Endothelial cell of umbilical vein (primary cell): Measurements from ENCODE around the gene PLXNB3. TPM values are rescaled to one million over a fixed set of nuclear protein-coding genes. Genes with fewer than 3 reads are reported as not detected.

Experiments
- BruUV-seq: library from RNA; stranded (reverse); fragments of 400-500 nt; replicated peaks from 2 replicates; lab custom pipeline; 2021; lab: Mats Ljungman, UMichigan
- CTCF ChIA-PET: fragments of 300-600, 350-600 bp; sonication (Branson Sonifier 250); formaldehyde crosslinking; loops from one replicate; lab custom pipeline; 2021; ENCODE audit warnings: antibody characterized with exemption, inconsistent platforms; lab: Charles Lee
- POLR2A ChIA-PET: fragments of 300-600, 350-600 bp; sonication (Branson Sonifier 250); formaldehyde crosslinking; loops from one replicate; lab custom pipeline; 2021; ENCODE audit warnings: antibody characterized with exemption, inconsistent platforms; lab: Charles Lee
- DNase-seq: peaks from one replicate; pipeline ENCODE4 v3.0.0-alpha.2; 2011; ENCODE audit warnings: low read depth, low spot score
- FAIRE-seq: peaks from 2 replicates; lab custom pipeline; 2011; peaks lifted over from hg19 to GRCh38; lab: Jason Lieb, UNC
- H2AFZ ChIP-seq: 2 replicates; pipeline ENCODE4 v1.6.0; 2012; ENCODE audit warnings: low read depth, low read length, control low read depth, inconsistent platforms
- H3K27ac ChIP-seq: 2 replicates; pipeline ENCODE4 v1.5.1; 2011; ENCODE audit warnings: low read depth, mild to moderate bottlenecking, control low read depth, low read length, moderate library complexity; ENCODE audit not compliant: insufficient read depth
- H3K27me3 ChIP-seq, 2 experiments: 2 replicates each; pipeline versions ENCODE4 v1.6.0 to v1.6.1; 2011; ENCODE audit warnings: low read length in 2 of 2, mixed read lengths in 1 of 2; ENCODE audit not compliant: control insufficient read depth in 2 of 2, insufficient read depth in 2 of 2
- H3K36me3 ChIP-seq, 2 experiments: 2 replicates in 1 of 2; 3 replicates in 1 of 2; pipeline ENCODE4 v1.5.1; 2011; ENCODE audit warnings: low read length in 2 of 2, mild to moderate bottlenecking in 1 of 2, moderate library complexity in 1 of 2; ENCODE audit not compliant: control insufficient read depth in 2 of 2, insufficient read depth in 2 of 2; ENCODE audit errors: extremely low read depth in 1 of 2
- H3K4me1 ChIP-seq: 3 replicates; pipeline ENCODE4 v1.5.1; 2011; ENCODE audit warnings: mild to moderate bottlenecking, low read length; ENCODE audit not compliant: control insufficient read depth, insufficient read depth; ENCODE audit errors: extremely low read depth
- H3K4me2 ChIP-seq: 2 replicates; pipeline ENCODE4 v1.6.1; 2011; ENCODE audit warnings: low read length, control low read depth, mixed read lengths; ENCODE audit not compliant: insufficient read depth
- H3K4me3 ChIP-seq, 3 experiments: fragments of 200-600 bp in 1 of 3; sonication (generic), shearing (Covaris generic) in 1 of 3; replicated peaks in 1 of 3; 2 replicates each; pipeline ENCODE4 v1.5.1; 2011 to 2016; ENCODE audit warnings: control low read depth in 3 of 3, low read length in 3 of 3, mild to moderate bottlenecking in 2 of 3, inconsistent platforms in 1 of 3, low read depth in 1 of 3, moderate library complexity in 1 of 3; ENCODE audit not compliant: insufficient read depth in 1 of 3
- H3K79me2 ChIP-seq: 2 replicates; pipeline ENCODE4 v1.6.0; 2012; ENCODE audit warnings: low read length, inconsistent platforms; ENCODE audit not compliant: control insufficient read depth, insufficient read depth
- H3K9ac ChIP-seq: replicated peaks from 2 replicates; pipeline ENCODE3; 2011; ENCODE audit warnings: low read length, control low read depth; ENCODE audit not compliant: insufficient read depth; ENCODE audit errors: extremely low read depth
- H3K9me1 ChIP-seq: replicated peaks from 3 replicates; pipeline ENCODE4 v1.6.0; 2011; ENCODE audit warnings: mild to moderate bottlenecking, low read length; ENCODE audit not compliant: control insufficient read depth, insufficient read depth; ENCODE audit errors: extremely low read depth
- H3K9me3 ChIP-seq: replicated peaks from 2 replicates; pipeline ENCODE4 v1.5.1; 2012; ENCODE audit warnings: low read length, inconsistent platforms; ENCODE audit not compliant: control insufficient read depth, insufficient read depth
- H4K20me1 ChIP-seq: replicated peaks from 2 replicates; pipeline ENCODE3; 2011; ENCODE audit warnings: mild to moderate bottlenecking, low read length; ENCODE audit not compliant: control insufficient read depth, insufficient read depth; ENCODE audit errors: extremely low read depth
- EZH2 ChIP-seq: IDR thresholded peaks from 2 replicates; pipeline ENCODE4 v1.6.1; 2012; ENCODE audit warnings: borderline replicate concordance, low read depth, mild to moderate bottlenecking, moderate library complexity, low read length, inconsistent platforms; ENCODE audit not compliant: severe bottlenecking
- FOS ChIP-seq: IDR thresholded peaks from 2 replicates; pipeline ENCODE4 v1.6.1; 2011; ENCODE audit warnings: mild to moderate bottlenecking, low read length, moderate library complexity, borderline replicate concordance; ENCODE audit not compliant: insufficient read depth
- GATA2 ChIP-seq: IDR thresholded peaks from 2 replicates; pipeline ENCODE4 v1.7.0; 2011; ENCODE audit warnings: low read depth, mild to moderate bottlenecking, moderate library complexity, mixed read lengths, low read length; ENCODE audit not compliant: insufficient read length, insufficient read depth
- JUN ChIP-seq: IDR thresholded peaks from 2 replicates; pipeline ENCODE4 v1.6.1; 2011; ENCODE audit warnings: borderline replicate concordance, low read depth; ENCODE audit not compliant: insufficient read length, insufficient read depth
- MYC ChIP-seq: IDR thresholded peaks from one replicate; pipeline ENCODE4 v1.6.1; 2011; ENCODE audit warnings: mild to moderate bottlenecking, low read depth, low read length
- POLR2A ChIP-seq: IDR thresholded peaks from 2 replicates; pipeline ENCODE4 v1.6.1; 2012; ENCODE audit warnings: low read depth, mild to moderate bottlenecking, control low read depth, low read length
- POLR2AphosphoS5 ChIP-seq: IDR thresholded peaks from 2 replicates; pipeline ENCODE4 v1.6.1; 2012; ENCODE audit warnings: low read depth, mild to moderate bottlenecking, control low read depth, low read length, moderate library complexity; ENCODE audit not compliant: insufficient read depth
- dilution Hi-C: fragments of 300-500 bp; cut with MboI; formaldehyde crosslinking; loops from one replicate; pipeline ENCODE4 v1.15.0; 2019; ENCODE audit warnings: low sequenced_read_pairs; ENCODE audit not compliant: extremely low pct_ligation_motif_present
- intact Hi-C: fragments of 100-400 bp; cut with micrococcal nuclease; formaldehyde crosslinking; loops from one replicate; pipeline ENCODE4 v1.10.0; 2022
- polyA plus RNA-seq, 4 experiments: library from polyadenylated mRNA; depleted of rRNA in 3 of 4; stranded (reverse) in 3 of 4; unstranded in 1 of 4; fragments of >200 nt; gene quantifications; 2 replicates each; pipeline versions ENCODE4 v1.2.1 to v1.2.3, GENCODE V29; 2011 to 2012; ENCODE audit warnings: missing spikeins in 1 of 4
- total RNA-seq: library from RNA; stranded (reverse); gene quantifications from 2 replicates; pipeline ENCODE4 v1.2.3, GENCODE V29; 2021
- TF ChIP-seq, protein P1 (sequence below), 2 donors: IDR thresholded peaks; 1 replicate in 1 of 2; 2 replicates in 1 of 2; pipeline ENCODE4 v1.5.1; 2011; ENCODE audit warnings: low read length in 2 of 2, mild to moderate bottlenecking in 2 of 2, moderate library complexity in 2 of 2, control low read depth in 1 of 2, inconsistent platforms in 1 of 2, low read depth in 1 of 2; ENCODE audit not compliant: insufficient read depth in 1 of 2; ENCODE audit errors: extremely low read depth in 1 of 2
- TF ChIP-seq, protein P2 (sequence below): IDR thresholded peaks from 2 replicates; pipeline ENCODE4 v1.6.1; 2011; ENCODE audit not compliant: insufficient read depth, insufficient read length

The PLXNB3 gene
- total and polyA plus RNA-seq, 2 donors (not counting 3 experiments of a cell fraction or from before 2014, with no cell fraction given) = 19.0 to 31.4 TPM

DNA sequence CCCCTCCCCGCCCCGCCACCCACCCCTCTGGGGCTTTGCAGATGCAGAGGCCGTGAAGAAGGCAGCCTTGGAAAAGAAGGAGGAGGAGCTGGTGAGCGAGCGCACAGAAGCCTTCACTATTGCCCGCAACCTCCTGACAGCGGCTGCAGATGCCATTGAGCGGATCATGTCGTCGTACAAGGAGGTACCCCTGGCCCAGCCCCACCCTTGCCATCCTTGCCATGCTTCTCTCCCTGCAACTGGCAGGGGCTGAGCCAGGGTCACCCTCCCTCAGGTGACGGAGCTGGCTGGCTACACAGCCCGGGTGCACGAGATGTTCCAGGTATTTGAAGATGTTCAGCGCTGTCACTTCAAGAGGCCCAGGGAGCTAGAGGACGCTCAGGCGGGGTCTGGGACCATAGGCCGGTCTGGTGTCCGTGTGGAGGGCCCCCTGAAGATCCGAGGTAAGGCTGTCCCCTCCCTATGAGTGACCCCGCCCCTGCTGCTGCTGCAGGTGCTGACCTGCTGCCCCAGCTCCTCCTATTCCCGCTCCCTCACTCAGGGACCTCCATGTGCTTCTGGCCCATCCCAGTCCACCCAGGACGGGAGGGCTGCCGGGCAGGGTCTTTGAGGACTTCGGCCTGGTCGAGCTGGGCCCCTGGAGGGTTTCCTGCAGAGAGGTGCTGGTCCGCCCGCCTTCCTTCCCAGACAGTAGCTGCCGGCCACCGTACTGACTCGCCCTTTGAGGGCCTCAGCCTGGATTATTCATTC, 27.8 kb upstream of the PLXNB3 start:
- H3K27me3 ChIP-seq = no peaks in the 10 kb centered on the region
- no peaks in the 10 kb centered on the region for H3K9me3 ChIP-seq
- ChIA-PET CTCF (interaction anchor here (1.3 kb wide), 1 partner anchor 10 kb away, joined by 3 read pairs; no protein-coding TSS in a partner anchor), POLR2A (no interaction called here)
- no peak overlapping the region for H3K9ac ChIP-seq
- dilution Hi-C loops = no loop called here
- H2AFZ ChIP-seq = no peak overlapping the region
- no peak overlapping the region for H3K4me3 ChIP-seq
- no TSS peak for BruUV-seq
- TF ChIP-seq, protein P1, sequence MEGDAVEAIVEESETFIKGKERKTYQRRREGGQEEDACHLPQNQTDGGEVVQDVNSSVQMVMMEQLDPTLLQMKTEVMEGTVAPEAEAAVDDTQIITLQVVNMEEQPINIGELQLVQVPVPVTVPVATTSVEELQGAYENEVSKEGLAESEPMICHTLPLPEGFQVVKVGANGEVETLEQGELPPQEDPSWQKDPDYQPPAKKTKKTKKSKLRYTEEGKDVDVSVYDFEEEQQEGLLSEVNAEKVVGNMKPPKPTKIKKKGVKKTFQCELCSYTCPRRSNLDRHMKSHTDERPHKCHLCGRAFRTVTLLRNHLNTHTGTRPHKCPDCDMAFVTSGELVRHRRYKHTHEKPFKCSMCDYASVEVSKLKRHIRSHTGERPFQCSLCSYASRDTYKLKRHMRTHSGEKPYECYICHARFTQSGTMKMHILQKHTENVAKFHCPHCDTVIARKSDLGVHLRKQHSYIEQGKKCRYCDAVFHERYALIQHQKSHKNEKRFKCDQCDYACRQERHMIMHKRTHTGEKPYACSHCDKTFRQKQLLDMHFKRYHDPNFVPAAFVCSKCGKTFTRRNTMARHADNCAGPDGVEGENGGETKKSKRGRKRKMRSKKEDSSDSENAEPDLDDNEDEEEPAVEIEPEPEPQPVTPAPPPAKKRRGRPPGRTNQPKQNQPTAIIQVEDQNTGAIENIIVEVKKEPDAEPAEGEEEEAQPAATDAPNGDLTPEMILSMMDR (IDR thresholded peaks at IDR 0.05; ENCODE audit: extremely low read depth in 1 of 2, insufficient read depth in 1 of 2, low read depth in 1 of 2, low read length in 2 of 2) = no peak
- TF ChIP-seq FOS = no peak
- no peak for TF ChIP-seq POLR2AphosphoS5
- no peak for TF ChIP-seq MYC
- TF ChIP-seq POLR2A = no peak
- TF ChIP-seq, protein P2, sequence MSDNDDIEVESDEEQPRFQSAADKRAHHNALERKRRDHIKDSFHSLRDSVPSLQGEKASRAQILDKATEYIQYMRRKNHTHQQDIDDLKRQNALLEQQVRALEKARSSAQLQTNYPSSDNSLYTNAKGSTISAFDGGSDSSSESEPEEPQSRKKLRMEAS = no peak
- no peak for TF ChIP-seq GATA2
- no peak for TF ChIP-seq JUN
- TF ChIP-seq EZH2 = no peak
- H3K4me1 ChIP-seq = no peaks in the 10 kb centered on the region
- no peak overlapping the region for H3K27ac ChIP-seq
- no peak for DNase-seq
- H4K20me1 ChIP-seq = no peaks in the 10 kb centered on the region
- intact Hi-C loops = no loop called here
- no peaks in the 10 kb centered on the region for H3K36me3 ChIP-seq
- no peak for FAIRE-seq
- no peaks in the 10 kb centered on the region for H3K9me1 ChIP-seq
- no peak overlapping the region for H3K4me2 ChIP-seq
- H3K79me2 ChIP-seq = no peaks in the 10 kb centered on the region
